ENCODE data around the gene PFKFB2.

Gene PFKFB2

GRCh38 chr1:207067185-207067584, 14.1 kb downstream of the PFKFB2 start:
- no peak for DNase-seq (ENCODE audit: low spot score)

- no peak for DNase-seq (ENCODE audit: low spot score)
These were observed 14.6 kb downstream of the PFKFB2 start for GRCh38 chr1:207067665-207068064.

GRCh38 chr1:207069061-207069460, 16.0 kb downstream of the PFKFB2 start:
- DNase-seq (ENCODE audit: low spot score), result no peak

- no peak for DNase-seq (ENCODE audit: low spot score)
These were observed 16.9 kb downstream of the PFKFB2 start for GRCh38 chr1:207069858-207070506.

GRCh38 chr1:207070811-207071210, 17.7 kb downstream of the PFKFB2 start:
- DNase-seq (ENCODE audit: low spot score), result no peak

GRCh38 chr1:207071426-207071825, 18.4 kb downstream of the PFKFB2 start:
- DNase-seq (ENCODE audit: low spot score), result no peak

GRCh38 chr1:207072233-207072632, 19.2 kb downstream of the PFKFB2 start:
- DNase-seq (ENCODE audit: low spot score), result no peak

- DNase-seq (ENCODE audit: low spot score), result no peak
These were observed 21.1 kb downstream of the PFKFB2 start for GRCh38 chr1:207073906-207074820.

GRCh38 chr1:207076181-207076955, 23.3 kb downstream of the PFKFB2 start:
- no peak for DNase-seq (ENCODE audit: low spot score)

GRCh38 chr1:207077012-207077411, 23.9 kb downstream of the PFKFB2 start:
- no peak for DNase-seq (ENCODE audit: low spot score)

- peak; percentile 80 for DNase-seq (ENCODE audit: low spot score)
These were observed 24.6 kb downstream of the PFKFB2 start for GRCh38 chr1:207077470-207078377.

- DNase-seq (ENCODE audit: low spot score), result no peak
These were observed 25.6 kb downstream of the PFKFB2 start for GRCh38 chr1:207078578-207079132.

GRCh38 chr1:207079706-207080241, 26.7 kb downstream of the PFKFB2 start:
- DNase-seq (ENCODE audit: low spot score), result no peak

GRCh38 chr1:207081088-207081487, 28.0 kb downstream of the PFKFB2 start:
- no peak for DNase-seq (ENCODE audit: low spot score)

GRCh38 chr1:207081806-207082205, 28.7 kb downstream of the PFKFB2 start:
- DNase-seq (ENCODE audit: low spot score), result no peak

GRCh38 chr1:207084232-207084631, 31.2 kb downstream of the PFKFB2 start:
- no peak for DNase-seq (ENCODE audit: low spot score)

GRCh38 chr1:207084701-207085180, 31.7 kb downstream of the PFKFB2 start:
- peak; percentile 63 for DNase-seq (ENCODE audit: low spot score)

- DNase-seq (ENCODE audit: low spot score), result no peak
These were observed 32.8 kb downstream of the PFKFB2 start for GRCh38 chr1:207085887-207086286.

GRCh38 chr1:207088161-207088560, 35.1 kb downstream of the PFKFB2 start:
- DNase-seq (ENCODE audit: low spot score), result no peak

GRCh38 chr1:207088701-207089626, 35.9 kb downstream of the PFKFB2 start, which contains the start of gene C4BPB:
Gene C4BPB (plus strand): TSS chr1:207088860. CDS start chr1:207089532, 672 bp downstream.
- DNase-seq (ENCODE audit: low spot score), result no peak
